ENCODE results near the gene TCEA3.
A peak's percentile ranks its signal among the peaks of the same experiment; 100 is the strongest.

The TCEA3 gene

DNA sequence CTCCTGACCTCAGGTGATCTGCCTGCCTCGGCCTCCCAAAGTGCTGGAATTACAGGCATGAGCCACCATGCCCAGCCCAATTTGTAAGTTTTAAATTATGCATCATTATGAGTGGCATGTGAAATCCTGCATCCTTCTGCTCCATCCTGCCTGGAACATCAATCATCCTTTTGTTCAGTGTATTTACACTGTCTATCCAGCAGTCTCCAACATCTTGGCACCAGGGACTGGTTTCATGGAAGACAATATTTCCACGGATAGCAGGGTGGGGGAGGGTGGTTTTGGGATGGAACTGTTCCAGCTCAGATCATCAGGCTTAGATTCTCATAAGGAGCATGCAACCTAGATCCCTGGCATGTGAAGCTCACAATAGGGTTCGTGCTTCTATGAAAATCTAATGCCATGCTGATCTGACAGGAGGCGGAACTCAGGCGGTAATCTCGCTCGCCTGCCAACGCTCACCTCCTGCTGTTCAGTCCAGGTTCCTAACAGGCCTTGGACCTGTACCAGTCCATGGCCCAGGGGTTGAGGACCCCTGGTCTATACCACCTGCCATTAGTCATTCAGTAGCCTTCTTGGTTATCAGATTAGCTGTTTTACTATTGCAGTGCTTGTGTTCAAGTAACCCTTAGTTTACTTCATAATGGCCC is 22.2 kb upstream of the TCEA3 start:
- DNase-seq (ENCODE audit: low spot score): no peak

- no peak for DNase-seq (ENCODE audit: low spot score)
Observed at GRCh38 chr1:23444596-23445390, 20.2 kb upstream of the TCEA3 start.

GRCh38 chr1:23444104-23444533 is 19.6 kb upstream of the TCEA3 start:
- no peak for DNase-seq (ENCODE audit: low spot score)

- DNase-seq (ENCODE audit: low spot score): no peak
Observed at GRCh38 chr1:23442751-23443150, 18.2 kb upstream of the TCEA3 start.

DNA sequence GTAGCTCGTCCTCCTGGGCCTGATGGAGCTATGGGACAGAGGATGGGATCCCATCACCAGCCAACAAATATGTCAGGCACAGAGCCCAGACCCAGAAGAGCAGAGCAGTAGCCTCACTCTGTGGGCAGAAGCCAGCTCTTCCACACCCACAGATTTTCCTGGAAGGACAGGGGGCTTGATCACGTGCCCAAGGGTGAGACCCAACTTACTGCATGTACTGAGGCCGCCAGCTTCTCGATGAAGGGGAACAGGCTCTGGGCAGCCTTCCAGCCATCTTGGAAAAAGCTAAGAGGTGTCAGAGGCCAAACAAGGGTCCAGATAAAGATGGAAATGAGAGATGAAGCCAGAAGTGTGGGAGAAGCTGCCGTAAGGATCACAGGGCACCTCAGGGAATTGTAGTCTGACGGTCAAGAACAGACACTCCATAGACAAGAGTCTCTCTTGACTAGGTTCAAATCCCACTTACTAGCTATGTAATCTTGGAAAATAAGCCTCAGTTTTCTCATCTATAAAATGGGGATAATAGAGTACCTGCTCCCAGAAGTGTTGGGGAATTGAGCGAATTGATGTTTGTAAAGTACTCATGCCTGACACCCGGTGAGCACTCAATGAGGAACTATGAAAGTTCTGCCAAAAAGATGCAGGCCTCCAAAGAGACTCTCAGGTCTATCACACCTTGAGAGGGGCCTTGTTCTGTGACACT is 17.0 kb upstream of the TCEA3 start:
- no peak for DNase-seq (ENCODE audit: low spot score)

GRCh38 chr1:23438545-23438944 is 14.0 kb upstream of the TCEA3 start:
- DNase-seq (ENCODE audit: low spot score): no peak

DNA sequence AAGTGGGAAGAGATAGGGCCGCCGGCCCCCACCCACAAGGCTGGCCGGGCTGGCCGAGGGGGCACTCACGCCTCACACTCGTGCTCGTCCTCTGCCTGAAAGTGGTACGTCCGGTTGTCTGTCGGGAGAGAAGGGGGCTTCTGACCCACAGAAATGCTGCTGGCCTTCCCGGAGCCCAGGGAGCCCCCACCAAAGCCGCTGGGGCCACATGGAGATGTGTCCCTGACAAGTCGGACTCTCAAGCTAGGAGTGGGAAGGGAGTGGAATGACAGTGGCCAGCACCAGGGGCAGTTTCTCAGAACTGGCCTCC is 12.8 kb upstream of the TCEA3 start:
- DNase-seq (ENCODE audit: low spot score): no peak

DNA sequence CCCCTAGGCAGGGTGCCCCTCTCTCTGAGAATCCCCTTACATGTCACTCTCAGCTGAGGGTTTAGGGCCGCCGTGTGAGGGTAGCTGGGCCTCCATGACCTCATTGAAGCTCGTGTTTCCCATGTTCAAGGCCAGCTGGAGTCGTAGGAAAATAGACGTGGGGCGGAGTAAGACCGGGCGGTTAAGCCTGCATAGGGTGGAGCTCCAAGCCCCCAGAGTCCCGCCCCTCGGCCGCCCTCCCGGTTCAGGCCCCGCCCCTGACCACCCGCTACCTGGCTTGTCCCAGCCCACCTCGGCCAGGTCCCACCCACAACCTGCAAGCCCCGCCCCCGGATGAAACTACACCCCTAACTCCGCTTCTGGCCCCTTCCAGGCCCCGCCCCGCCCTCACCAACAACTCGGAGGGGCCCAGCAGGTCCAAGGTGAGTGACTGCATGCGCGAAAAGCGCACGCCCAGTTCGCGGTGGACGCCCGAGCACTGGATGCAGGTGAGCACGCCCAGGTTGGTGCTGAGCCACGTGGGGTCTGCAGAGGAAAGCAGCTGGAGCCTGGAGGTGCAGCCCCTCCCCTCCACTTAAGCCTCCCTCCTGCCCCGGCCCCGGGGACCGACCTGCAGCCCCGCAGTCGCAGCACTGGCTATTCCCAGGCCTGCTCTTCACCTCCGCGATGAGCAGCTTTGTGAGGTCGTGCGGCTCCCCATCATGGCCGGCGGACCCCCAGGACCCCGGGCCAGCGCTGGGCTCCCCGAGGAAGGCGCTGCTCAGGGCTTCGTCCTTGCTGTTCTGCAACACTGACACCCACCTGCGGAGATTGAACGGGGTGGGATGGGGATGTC is 12.2 kb upstream of the TCEA3 start:
- DNase-seq (ENCODE audit: low spot score): no peak

GRCh38 chr1:23434260-23434775 is 9.8 kb upstream of the TCEA3 start:
- no peak for DNase-seq (ENCODE audit: low spot score)

DNA sequence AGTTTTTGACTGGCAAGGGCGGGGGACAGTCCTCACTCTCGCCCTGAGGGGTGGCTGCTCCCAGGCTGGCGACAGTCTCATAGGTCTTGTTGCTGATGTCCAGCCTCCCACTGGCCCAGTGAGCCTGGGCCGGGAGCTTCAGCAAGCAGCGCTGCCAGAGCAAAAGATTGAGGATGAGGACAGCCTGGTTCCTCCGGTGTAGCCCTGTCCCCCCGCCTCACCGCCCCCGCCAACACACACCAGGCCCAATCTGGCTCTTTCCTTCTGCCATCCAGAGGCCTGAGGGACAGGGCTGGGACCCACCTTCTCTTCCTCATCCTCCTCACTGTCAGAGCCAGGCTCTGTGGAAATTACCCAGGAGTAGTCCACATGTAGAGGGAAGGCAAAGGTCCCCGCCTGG is 8.6 kb upstream of the TCEA3 start:
- no peak for DNase-seq (ENCODE audit: low spot score)

DNA sequence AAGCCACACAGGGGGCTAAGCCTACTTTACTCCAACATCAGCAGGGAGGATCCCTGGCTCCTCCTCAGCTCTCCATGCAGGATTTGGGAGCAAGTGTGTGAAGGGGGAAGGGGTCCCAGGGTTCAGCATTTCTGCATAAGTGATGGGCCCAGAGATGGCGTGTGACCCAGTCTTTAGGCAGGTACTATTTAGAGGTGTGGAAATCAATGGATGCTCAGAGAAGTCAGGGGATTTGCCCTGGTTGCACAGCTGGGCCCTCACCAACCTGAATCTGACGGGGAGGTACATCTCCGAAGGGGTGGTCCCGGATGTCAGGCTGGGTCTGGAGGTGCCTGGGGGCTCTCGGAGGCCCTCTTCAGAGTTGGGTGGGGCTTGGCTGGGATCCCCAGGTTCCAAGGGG is 6.9 kb upstream of the TCEA3 start:
- no peak for DNase-seq (ENCODE audit: low spot score)

DNA sequence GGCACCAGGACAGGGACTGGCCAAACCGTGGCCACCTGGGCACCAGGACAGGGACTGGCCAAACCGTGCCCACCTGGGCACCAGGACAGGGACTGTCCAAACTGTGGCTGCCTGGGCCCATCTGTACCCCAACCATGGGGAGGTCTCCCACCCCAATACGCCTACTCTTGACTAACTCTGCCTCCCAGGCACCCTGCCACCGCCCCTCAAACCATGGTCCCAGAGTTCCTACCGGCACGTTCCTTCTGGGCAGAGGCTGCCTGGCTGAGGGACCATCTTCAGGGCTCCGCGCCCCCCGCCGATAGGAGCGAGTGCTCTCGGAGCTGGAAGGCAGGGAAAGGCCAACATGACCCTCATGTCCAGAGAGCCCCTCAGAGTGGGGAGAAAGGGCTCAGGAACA is 6.3 kb upstream of the TCEA3 start:
- DNase-seq (ENCODE audit: low spot score): no peak

DNA sequence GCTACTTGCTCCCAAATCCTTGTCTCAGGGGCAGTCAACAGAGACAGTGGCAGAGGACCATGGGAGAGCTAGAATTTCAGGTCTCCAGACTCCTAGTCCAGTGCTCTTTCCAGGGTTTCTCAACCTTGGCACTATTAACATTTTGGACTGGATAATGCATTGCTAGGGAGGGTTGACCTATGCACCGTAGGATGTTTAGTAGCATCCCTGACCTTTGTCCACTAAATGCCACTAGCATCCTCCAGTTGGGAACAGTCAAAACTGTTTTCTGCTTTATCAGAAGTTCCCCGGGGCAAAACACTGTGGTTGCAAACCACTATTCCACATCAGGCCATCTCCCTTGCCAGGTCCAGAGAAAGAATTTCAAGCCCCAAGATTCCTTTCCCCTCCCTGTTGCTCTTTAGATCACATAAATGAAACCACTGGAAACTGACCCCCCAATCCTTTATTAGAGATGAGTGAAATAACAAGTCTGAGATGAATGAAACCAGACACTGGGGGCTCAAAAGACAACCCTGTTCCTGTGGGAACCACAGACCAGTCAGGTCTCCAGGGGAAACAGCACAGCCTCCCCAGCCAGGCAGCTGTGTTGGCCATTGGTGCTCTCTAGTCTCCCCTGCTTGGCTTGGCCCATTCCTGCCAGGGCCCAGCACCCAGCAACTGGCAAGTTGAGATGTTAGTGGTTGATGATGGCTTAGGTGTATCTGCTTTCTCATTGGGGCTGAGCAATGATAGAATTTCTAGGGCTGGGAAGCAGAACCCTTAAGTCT is 3.8 kb upstream of the TCEA3 start:
- no peak for DNase-seq (ENCODE audit: low spot score)

GRCh38 chr1:23427550-23427949 is 3.0 kb upstream of the TCEA3 start:
- no peak for DNase-seq (ENCODE audit: low spot score)

- no peak for DNase-seq (ENCODE audit: low spot score)
Observed at GRCh38 chr1:23426828-23427227, 2.3 kb upstream of the TCEA3 start.

GRCh38 chr1:23425193-23425494 is 596 bp upstream of the TCEA3 start:
- DNase-seq (ENCODE audit: low spot score): no peak

- DNase-seq (ENCODE audit: low spot score): peak; percentile 84
Observed at GRCh38 chr1:23423415-23424292, 894 bp downstream of the TCEA3 start.

- DNase-seq (ENCODE audit: low spot score): no peak
Observed at GRCh38 chr1:23422941-23423340, 1.6 kb downstream of the TCEA3 start.

GRCh38 chr1:23422241-23422877 is 2.2 kb downstream of the TCEA3 start:
- no peak for DNase-seq (ENCODE audit: low spot score)

GRCh38 chr1:23421753-23422240 is 2.8 kb downstream of the TCEA3 start:
- no peak for DNase-seq (ENCODE audit: low spot score)
